RWPE2 (cell line): ENCODE results near the gene PRDM16.

ENCODE experiments used
- ATAC-seq: fragments of 200-7000 bp; cut with Tn5 transposase; 3 replicates; pipeline ENCODE4 v1.9.1; 2021; ENCODE audit warnings: low read depth
- DNase-seq: peaks from one replicate; pipeline ENCODE4 v3.0.0-alpha.2; 2020; ENCODE audit warnings: low spot score
- H3K27ac ChIP-seq: fragments of 450-650 bp; 2 replicates; pipeline ENCODE4 v1.5.1; 2017; ENCODE audit warnings: mild to moderate bottlenecking; ENCODE audit not compliant: poor library complexity, severe bottlenecking
- H3K27me3 ChIP-seq: fragments of 250-450 bp; sonication (Bioruptor Pico); 2 replicates; pipeline ENCODE4 v1.5.1; 2021; ENCODE audit warnings: mild to moderate bottlenecking, moderate library complexity; ENCODE audit not compliant: insufficient read depth, poor library complexity, severe bottlenecking
- H3K36me3 ChIP-seq: fragments of 250-450 bp; sonication (Bioruptor Pico); 2 replicates; pipeline ENCODE4 v1.5.1; 2020; ENCODE audit warnings: low read depth, mild to moderate bottlenecking, moderate library complexity
- H3K4me1 ChIP-seq: fragments of 250-450 bp; sonication (Bioruptor Pico); 2 replicates; pipeline ENCODE4 v1.5.1; 2021; ENCODE audit warnings: mild to moderate bottlenecking, moderate library complexity; ENCODE audit not compliant: insufficient read depth, poor library complexity, severe bottlenecking
- H3K4me3 ChIP-seq: fragments of 250-450 bp; sonication (Bioruptor Pico); 2 replicates; pipeline ENCODE4 v1.5.1; 2021; ENCODE audit warnings: mild to moderate bottlenecking, moderate library complexity; ENCODE audit not compliant: severe bottlenecking
- H3K9me3 ChIP-seq: fragments of 250-450 bp; sonication (Bioruptor Pico); 2 replicates; pipeline ENCODE4 v1.5.1; 2021; ENCODE audit warnings: mild to moderate bottlenecking, moderate library complexity; ENCODE audit not compliant: severe bottlenecking
- TF ChIP-seq, protein P1 (sequence below): fragments of 450-650 bp; IDR thresholded peaks from one replicate; pipeline ENCODE4 v1.5.1; 2017; ENCODE audit warnings: mild to moderate bottlenecking, moderate library complexity; ENCODE audit not compliant: poor library complexity, severe bottlenecking

The PRDM16 gene

DNA sequence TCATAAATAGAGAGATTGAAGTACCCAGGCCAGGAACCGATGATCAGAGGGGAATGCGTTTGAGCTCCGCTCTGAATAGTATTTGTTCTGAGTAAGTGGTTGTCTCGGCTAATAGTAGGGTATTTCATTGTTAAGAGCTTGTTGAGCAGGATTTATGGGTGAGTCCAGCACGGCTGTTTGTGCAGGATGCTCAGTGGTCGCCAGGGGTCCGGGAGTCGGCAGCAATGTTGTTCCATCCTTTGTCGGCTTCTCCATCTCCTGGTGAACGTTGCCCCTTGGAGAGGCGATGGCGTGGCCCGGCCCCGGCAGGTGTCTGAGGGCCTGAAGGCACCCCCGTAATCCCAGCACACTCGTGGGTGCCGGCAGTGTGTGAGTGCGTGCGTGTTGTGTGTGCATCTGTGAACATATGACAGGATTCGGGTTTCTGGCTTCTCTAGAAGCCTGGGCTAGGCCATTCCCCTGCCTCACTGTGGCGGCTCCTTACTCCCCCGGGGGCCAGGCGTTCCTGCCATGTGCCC is 224.6 kb downstream of the PRDM16 start:
- H3K36me3 ChIP-seq, result no peaks in the 10 kb centered on the region
- no peak for ATAC-seq

DNA sequence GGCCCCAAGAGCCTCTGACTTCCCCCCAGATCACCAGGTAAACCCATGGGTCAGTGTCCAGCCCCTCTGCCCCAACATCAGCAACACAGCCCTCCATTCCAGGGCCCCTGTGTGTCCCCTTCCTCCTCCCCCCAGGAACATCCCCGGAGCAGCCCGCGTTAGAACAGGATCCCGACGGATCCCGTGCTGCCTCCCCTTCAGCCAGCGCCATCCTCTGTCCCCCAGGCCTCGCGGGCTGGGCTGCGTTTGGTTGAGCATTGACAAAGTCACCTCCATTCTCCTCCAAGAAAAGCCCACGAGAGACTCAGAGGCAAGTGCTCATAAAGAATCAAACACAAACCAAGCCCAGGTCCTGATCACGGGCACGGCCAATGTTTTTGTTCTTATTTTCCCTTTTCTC is 225.4 kb downstream of the PRDM16 start:
- Histone ChIP-seq H3K27me3 (peaks cover 33% of the 10 kb centered on the region), H3K9me3 (no peaks in the 10 kb centered on the region), H3K4me3 (no peak overlapping the region), H3K27ac (no peak overlapping the region), H3K36me3 (no peaks in the 10 kb centered on the region), H3K4me1 (no peaks in the 10 kb centered on the region)
- DNase-seq (no peak), ATAC-seq (no peak)
- TF ChIP-seq, protein P1, sequence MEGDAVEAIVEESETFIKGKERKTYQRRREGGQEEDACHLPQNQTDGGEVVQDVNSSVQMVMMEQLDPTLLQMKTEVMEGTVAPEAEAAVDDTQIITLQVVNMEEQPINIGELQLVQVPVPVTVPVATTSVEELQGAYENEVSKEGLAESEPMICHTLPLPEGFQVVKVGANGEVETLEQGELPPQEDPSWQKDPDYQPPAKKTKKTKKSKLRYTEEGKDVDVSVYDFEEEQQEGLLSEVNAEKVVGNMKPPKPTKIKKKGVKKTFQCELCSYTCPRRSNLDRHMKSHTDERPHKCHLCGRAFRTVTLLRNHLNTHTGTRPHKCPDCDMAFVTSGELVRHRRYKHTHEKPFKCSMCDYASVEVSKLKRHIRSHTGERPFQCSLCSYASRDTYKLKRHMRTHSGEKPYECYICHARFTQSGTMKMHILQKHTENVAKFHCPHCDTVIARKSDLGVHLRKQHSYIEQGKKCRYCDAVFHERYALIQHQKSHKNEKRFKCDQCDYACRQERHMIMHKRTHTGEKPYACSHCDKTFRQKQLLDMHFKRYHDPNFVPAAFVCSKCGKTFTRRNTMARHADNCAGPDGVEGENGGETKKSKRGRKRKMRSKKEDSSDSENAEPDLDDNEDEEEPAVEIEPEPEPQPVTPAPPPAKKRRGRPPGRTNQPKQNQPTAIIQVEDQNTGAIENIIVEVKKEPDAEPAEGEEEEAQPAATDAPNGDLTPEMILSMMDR, result no peak

More for the DNA sequence above, 224.6 kb downstream of the PRDM16 start:
- Histone ChIP-seq H3K27ac (no peak overlapping the region), H3K4me3 (no peak overlapping the region), H3K4me1 (no peaks in the 10 kb centered on the region), H3K9me3 (no peaks in the 10 kb centered on the region), H3K27me3 (peaks cover 33% of the 10 kb centered on the region)
- no peak for DNase-seq
- TF ChIP-seq, protein P1, result no peak

DNA sequence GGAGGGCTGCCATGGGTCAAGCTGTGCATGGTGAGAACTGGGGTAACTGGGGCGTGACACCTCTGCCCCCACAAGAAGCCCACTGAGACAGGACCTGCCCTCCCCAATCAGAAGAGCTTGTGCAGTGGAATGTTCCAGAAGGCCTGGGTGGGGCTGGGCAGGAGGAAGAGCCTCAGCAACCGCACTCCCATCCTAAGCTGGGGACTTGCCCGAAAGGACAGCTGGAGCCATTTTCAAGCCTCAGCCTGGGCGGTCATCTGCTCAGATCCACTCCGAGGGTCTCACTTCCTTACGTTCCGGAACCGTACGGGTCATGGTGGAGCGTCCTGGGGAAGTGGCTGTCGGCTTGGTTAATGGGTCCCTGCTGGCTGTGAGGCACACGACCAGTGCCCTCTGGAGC is 226.8 kb downstream of the PRDM16 start:
- H3K36me3 ChIP-seq, result no peaks in the 10 kb centered on the region
- H3K9me3 ChIP-seq, result no peaks in the 10 kb centered on the region
- no peaks in the 10 kb centered on the region for H3K4me1 ChIP-seq
- no peak for DNase-seq
- H3K4me3 ChIP-seq, result no peak overlapping the region
- TF ChIP-seq, protein P1, result no peak
- ATAC-seq, result no peak
- H3K27me3 ChIP-seq, result peaks cover 38% of the 10 kb centered on the region
- no peak overlapping the region for H3K27ac ChIP-seq

DNA sequence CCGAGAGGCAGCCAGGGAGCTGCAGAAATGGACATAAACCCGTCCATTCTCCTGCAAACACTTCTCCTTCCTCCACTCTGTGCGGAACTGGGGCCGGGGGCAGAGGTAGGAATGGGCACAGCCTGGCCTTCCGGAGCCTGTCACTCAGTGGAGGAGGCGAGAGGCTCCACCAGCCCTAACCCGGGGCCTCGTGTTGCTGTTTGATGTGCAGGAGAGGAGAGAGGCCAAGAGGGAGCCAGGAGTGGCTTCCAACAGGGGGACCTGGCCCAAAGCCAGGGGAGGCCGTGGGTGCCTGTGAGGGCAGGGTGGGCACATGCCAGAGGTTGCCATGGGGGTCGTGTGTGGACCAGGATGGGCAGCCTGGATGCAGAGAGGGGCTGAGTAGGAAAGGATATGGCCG is 227.3 kb downstream of the PRDM16 start:
- H3K4me3 ChIP-seq, result no peak overlapping the region
- no peaks in the 10 kb centered on the region for H3K9me3 ChIP-seq
- ATAC-seq (no peak), DNase-seq (no peak)
- TF ChIP-seq, protein P1, result no peak
- no peaks in the 10 kb centered on the region for H3K36me3 ChIP-seq
- H3K27me3 ChIP-seq, result peaks cover 38% of the 10 kb centered on the region
- no peaks in the 10 kb centered on the region for H3K4me1 ChIP-seq
- H3K27ac ChIP-seq, result no peak overlapping the region

DNA sequence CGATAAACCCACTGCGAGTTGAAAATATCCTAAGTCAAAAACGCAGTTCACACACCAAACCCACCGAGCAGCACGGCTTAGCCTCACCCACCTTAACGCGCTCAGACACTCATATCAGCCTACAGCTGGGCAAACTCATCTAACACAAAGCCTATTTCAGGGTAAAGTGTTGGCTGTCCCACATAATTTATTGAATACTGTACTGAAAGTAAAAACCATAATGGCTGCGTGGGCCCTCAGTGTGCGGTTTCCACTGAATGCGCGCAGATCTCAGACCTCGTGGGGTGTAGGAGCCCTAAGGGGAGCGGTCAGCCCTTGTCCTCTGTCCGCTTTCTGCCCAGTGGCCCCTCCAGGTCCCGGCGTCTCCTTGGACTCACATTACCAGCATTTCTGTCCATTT is 227.8 kb downstream of the PRDM16 start:
- H3K27me3 ChIP-seq, result peaks cover 39% of the 10 kb centered on the region

More for the DNA sequence above, 227.8 kb downstream of the PRDM16 start:
- Histone ChIP-seq H3K4me1 (no peaks in the 10 kb centered on the region), H3K9me3 (no peaks in the 10 kb centered on the region), H3K27ac (no peak overlapping the region), H3K36me3 (no peaks in the 10 kb centered on the region), H3K4me3 (no peak overlapping the region)
- TF ChIP-seq, protein P1, result no peak
- DNase-seq (no peak), ATAC-seq (no peak)
